ENCODE measurements around the gene STARD8.

The STARD8 gene

GRCh38 chrX:68693481-68694434 is 46.3 kb downstream of the STARD8 start:
- DNase-seq (ENCODE audit: low read depth), result no peak

GRCh38 chrX:68694435-68695205 is 47.2 kb downstream of the STARD8 start:
- no peak for DNase-seq (ENCODE audit: low read depth)

- DNase-seq (ENCODE audit: low read depth), result no peak
Measured at GRCh38 chrX:68695206-68695845, 47.9 kb downstream of the STARD8 start.

GRCh38 chrX:68696267-68696990 is 49.0 kb downstream of the STARD8 start:
- DNase-seq (ENCODE audit: low read depth), result no peak

GRCh38 chrX:68697036-68697435 is 49.6 kb downstream of the STARD8 start:
- no peak for DNase-seq (ENCODE audit: low read depth)

- no peak for DNase-seq (ENCODE audit: low read depth)
Measured at GRCh38 chrX:68697465-68698125, 50.1 kb downstream of the STARD8 start.

GRCh38 chrX:68698942-68699341 is 51.5 kb downstream of the STARD8 start:
- DNase-seq (ENCODE audit: low read depth), result no peak

- DNase-seq (ENCODE audit: low read depth), result no peak
Measured at GRCh38 chrX:68699960-68700746, 52.7 kb downstream of the STARD8 start.

GRCh38 chrX:68703369-68703768 is 55.9 kb downstream of the STARD8 start:
- no peak for DNase-seq (ENCODE audit: low read depth)

GRCh38 chrX:68703846-68704245 is 56.4 kb downstream of the STARD8 start:
- DNase-seq (ENCODE audit: low read depth), result no peak

- DNase-seq (ENCODE audit: low read depth), result no peak
Measured at GRCh38 chrX:68705986-68706385, 58.5 kb downstream of the STARD8 start.

- no peak for DNase-seq (ENCODE audit: low read depth)
Measured at GRCh38 chrX:68708503-68709290, 61.2 kb downstream of the STARD8 start.

GRCh38 chrX:68710870-68711576 is 63.6 kb downstream of the STARD8 start:
- no peak for DNase-seq (ENCODE audit: low read depth)

GRCh38 chrX:68711845-68712244 is 64.4 kb downstream of the STARD8 start:
- no peak for DNase-seq (ENCODE audit: low read depth)

- no peak for DNase-seq (ENCODE audit: low read depth)
Measured at GRCh38 chrX:68714856-68715255, 67.4 kb downstream of the STARD8 start.

GRCh38 chrX:68717196-68717595 is 69.7 kb downstream of the STARD8 start:
- DNase-seq (ENCODE audit: low read depth), result no peak

- no peak for DNase-seq (ENCODE audit: low read depth)
Measured at GRCh38 chrX:68717663-68718442, 70.4 kb downstream of the STARD8 start.

GRCh38 chrX:68718443-68718820 is 71.0 kb downstream of the STARD8 start:
- no peak for DNase-seq (ENCODE audit: low read depth)

Measured in stimulated activated CD8-positive, alpha-beta memory T cell treated with anti-CD3 and anti-CD28 coated beads, Interleukin-12 subunit alpha, Interleukin-12 subunit beta, amount 100 ng/mL, for 1 hour (primary cell).